ENCODE data around the gene GREB1.

- no peak for TF ChIP-seq CTCF (conservative IDR thresholded peaks at IDR 0.05 in 1 of 2, IDR thresholded peaks at IDR 0.05 in 1 of 2; ENCODE audit: extremely low read depth in 1 of 2, insufficient read depth in 1 of 2, low read depth in 1 of 2, low read length in 2 of 2)
- TF ChIP-seq EZH2 (IDR thresholded peaks at IDR 0.05; ENCODE audit: borderline replicate concordance, low read length), result no peak
These were observed 14.2 kb downstream of the GREB1 start for GRCh38 chr2:11547912-11548497.
